ENCODE data around the gene SHISAL2A. TPM values are rescaled to one million over a fixed set of nuclear protein-coding genes. Genes with fewer than 3 reads are reported as not detected.

The SHISAL2A gene
- total RNA-seq, 1 experiment from 2014 or later: 0.90 TPM

- Histone ChIP-seq H2AFZ (ENCODE audit: low read length) (no peak overlapping the region), H3K56ac (ENCODE audit: insufficient read length, low read depth, low read length) (no peak overlapping the region), H4K20me1 (ENCODE audit: control insufficient read depth, insufficient read depth, insufficient read length) (no peaks in the 10 kb centered on the region), H3K4ac (ENCODE audit: low read depth, low read length) (no peak overlapping the region), H3K18ac (ENCODE audit: insufficient read length, low read depth, low read length) (no peak overlapping the region), H4K8ac (replicated peaks; ENCODE audit: insufficient read length, low read depth, low read length) (no peak overlapping the region), H2BK12ac (ENCODE audit: insufficient read length, low read depth, low read length) (no peak overlapping the region), H3K4me2 (ENCODE audit: insufficient read depth, insufficient read length, low read length) (no peak overlapping the region), H3K23me2 (ENCODE audit: insufficient read length, low read depth, low read length, poor library complexity, severe bottlenecking) (no peaks in the 10 kb centered on the region), H2BK20ac (ENCODE audit: low read depth, low read length, poor library complexity, severe bottlenecking) (no peak overlapping the region), H3K23ac (ENCODE audit: insufficient read length, low read depth, low read length) (no peak overlapping the region), H4K5ac (ENCODE audit: insufficient read length, low read depth, low read length) (no peak overlapping the region), H3K9me3 (ENCODE audit: control insufficient read depth, low read depth, low read length) (no peaks in the 10 kb centered on the region), H2BK120ac (ENCODE audit: low read depth, low read length, poor library complexity, severe bottlenecking) (no peak overlapping the region), H2BK15ac (ENCODE audit: low read depth, low read length) (no peak overlapping the region), H3K4me1 (ENCODE audit: insufficient read depth, low read length) (no peaks in the 10 kb centered on the region), H3K79me1 (ENCODE audit: insufficient read depth, low read depth, low read length, poor library complexity, severe bottlenecking) (no peaks in the 10 kb centered on the region), H3T11ph (ENCODE audit: low read length) (no peak overlapping the region), H3K79me2 (ENCODE audit: insufficient read depth, low read length) (no peaks in the 10 kb centered on the region), H2BK5ac (ENCODE audit: insufficient read length, low read length) (no peak overlapping the region), H3K9ac (ENCODE audit: extremely low read depth, insufficient read length, low read length) (no peak overlapping the region), H3K27me3 (ENCODE audit: insufficient read depth, low read length) (no peaks in the 10 kb centered on the region), H3K14ac (ENCODE audit: insufficient read depth, low read length) (no peak overlapping the region), H2AK5ac (ENCODE audit: insufficient read length, low read length) (no peak overlapping the region), H3K27ac (ENCODE audit: insufficient read length, low read depth, low read length) (no peak overlapping the region), H4K91ac (ENCODE audit: insufficient read length, low read depth, low read length) (no peak overlapping the region)
- no peak for DNase-seq
- WGBS (ENCODE audit: extremely low coverage, insufficient read length, low lambda C conversion rate): no CpG with 5 or more reads among the region's 4 CpGs
- Mint-ChIP-seq H3K4me1 (peaks cover 6 to 8% of the 10 kb centered on the region in 2 experiments; a peak in 3 of 4 replicates), H3K4me3 (no peak overlapping the region; a peak in 1 of 5 replicates), H3K9me3 (no peaks in the 10 kb centered on the region; a peak in 1 of 5 replicates), H3K27ac (no peak overlapping the region), H3K27me3 (ENCODE audit: low read depth) (peaks cover 34% of the 10 kb centered on the region), H3K36me3 (ENCODE audit: insufficient read depth in 1 of 3, low read depth in 3 of 3) (no peaks in the 10 kb centered on the region; a peak in 1 of 7 replicates)
- no peak for TF ChIP-seq CTCF (conservative IDR thresholded peaks at IDR 0.05)
Observed at GRCh38 chr1:52641307-52641706, 8.3 kb downstream of the SHISAL2A start.

All from H9 (cell line).